HepG2 (cell line): ENCODE data around the gene LYRM1. TPM values are rescaled to one million over a fixed set of nuclear protein-coding genes. Genes with fewer than 3 reads are reported as not detected.

Source experiments
- ARNTL ChIP-seq: sonication (generic); formaldehyde crosslinking; IDR thresholded peaks from 2 replicates; pipeline ENCODE4 v1.4.0; 2020; ENCODE audit warnings: mild to moderate bottlenecking, missing genetic modification reagents
- CREB1 ChIP-seq, 2 experiments: fragments of 450-650 bp in 1 of 2; IDR thresholded peaks; 2 replicates each; pipeline ENCODE4 v1.6.1; 2016 to 2017; ENCODE audit warnings: control low read depth in 1 of 2, mild to moderate bottlenecking in 1 of 2, missing compliant biosample characterization in 1 of 2, missing genetic modification characterization in 1 of 2
- FOXP1 ChIP-seq, 2 experiments: fragments of 450-650 bp in 1 of 2; IDR thresholded peaks; 2 replicates each; pipeline ENCODE4 v1.6.1; 2017 to 2018; ENCODE audit warnings: antibody characterized with exemption in 1 of 2
- MIXL1 ChIP-seq: IDR thresholded peaks from 2 replicates; pipeline ENCODE4 v1.6.1; 2016
- REXO4 ChIP-seq: sonication (generic); formaldehyde crosslinking; IDR thresholded peaks from 2 replicates; pipeline ENCODE4 v1.8.0; 2022; ENCODE audit warnings: missing genetic modification reagents, mild to moderate bottlenecking, borderline replicate concordance
- ZNF12 ChIP-seq: sonication (generic); formaldehyde crosslinking; IDR thresholded peaks from 2 replicates; pipeline ENCODE4 v1.5.0; 2020; ENCODE audit warnings: missing genetic modification reagents
- ZNF121 ChIP-seq: sonication (generic); formaldehyde crosslinking; IDR thresholded peaks from 2 replicates; pipeline ENCODE4 v1.5.0; 2020; ENCODE audit warnings: mild to moderate bottlenecking, missing genetic modification reagents
- ZNF138 ChIP-seq: sonication (generic); formaldehyde crosslinking; IDR thresholded peaks from 2 replicates; pipeline ENCODE4 v1.5.0; 2020; ENCODE audit warnings: mild to moderate bottlenecking, low read depth, missing genetic modification reagents
- ZNF329 ChIP-seq: sonication (generic); formaldehyde crosslinking; IDR thresholded peaks from 2 replicates; pipeline ENCODE4 v1.9.0; 2021; ENCODE audit warnings: low read depth, mild to moderate bottlenecking, missing genetic modification reagents
- ZNF501 ChIP-seq: sonication (generic); formaldehyde crosslinking; IDR thresholded peaks from 2 replicates; pipeline ENCODE4 v1.5.1; 2020; ENCODE audit warnings: mild to moderate bottlenecking, moderate library complexity, missing genetic modification reagents
- ZNF510 ChIP-seq: sonication (generic); formaldehyde crosslinking; IDR thresholded peaks from 2 replicates; pipeline ENCODE4 v1.4.0; 2020; ENCODE audit warnings: low read depth, mild to moderate bottlenecking, missing genetic modification reagents
- ZNF788 ChIP-seq: sonication (generic); formaldehyde crosslinking; IDR thresholded peaks from 2 replicates; pipeline ENCODE4 v1.5.0; 2020; ENCODE audit warnings: mild to moderate bottlenecking, missing genetic modification reagents, borderline replicate concordance
- polyA plus RNA-seq, 8 experiments: library from polyadenylated mRNA; depleted of rRNA in 3 of 8; stranded (reverse) in 7 of 8; unstranded in 1 of 8; fragments of >200 nt; fragmentation: Illumina TruSeq in 4 of 8; extraction: Trizol in 4 of 8; gene quantifications; 2 replicates each; pipeline versions ENCODE4 v1.2.1 to v1.2.3, GENCODE V29; 2011 to 2016; ENCODE audit warnings: low read depth in 4 of 8, missing spikeins in 1 of 8, mixed read lengths in 1 of 8; ENCODE audit not compliant: insufficient read depth in 1 of 8
- total RNA-seq, 5 experiments: library from RNA; depleted of rRNA; stranded (reverse); fragments of >200 nt; fragmentation: Illumina TruSeq; extraction: Trizol; gene quantifications; 2 replicates each; pipeline ENCODE4 v1.2.3, GENCODE V29; 2016; ENCODE audit warnings: low read depth in 1 of 5
- TF ChIP-seq, protein P1 (sequence below): sonication (generic); formaldehyde crosslinking; IDR thresholded peaks from 2 replicates; pipeline ENCODE4 v1.4.0; 2020; ENCODE audit warnings: missing genetic modification reagents
- TF ChIP-seq, protein P2 (sequence below): sonication (generic); formaldehyde crosslinking; IDR thresholded peaks from 2 replicates; pipeline ENCODE4 v1.4.0; 2020; ENCODE audit warnings: mild to moderate bottlenecking, missing genetic modification reagents, borderline replicate concordance
- TF ChIP-seq, protein P3 (sequence below): sonication (generic); formaldehyde crosslinking; conservative IDR thresholded peaks from 2 replicates; pipeline ENCODE4 v1.4.0; 2020; ENCODE audit warnings: missing genetic modification reagents
- TF ChIP-seq, protein P4 (sequence below): IDR thresholded peaks from 2 replicates; pipeline ENCODE4 v1.6.1; 2016
- TF ChIP-seq, protein P5 (sequence below): sonication (generic); formaldehyde crosslinking; IDR thresholded peaks from 2 replicates; pipeline ENCODE4 v1.5.0; 2020; ENCODE audit warnings: missing genetic modification reagents, mild to moderate bottlenecking, borderline replicate concordance
- TF ChIP-seq, protein P6 (sequence below): sonication (generic); formaldehyde crosslinking; conservative IDR thresholded peaks from 2 replicates; pipeline ENCODE4 v1.8.0; 2022; ENCODE audit warnings: low read depth, missing genetic modification reagents
- TF ChIP-seq, protein P7 (sequence below): IDR thresholded peaks from 2 replicates; pipeline ENCODE4 v1.6.1; 2012; ENCODE audit warnings: low read length, improper control_type of control experiment

The LYRM1 gene
- total and polyA plus RNA-seq, 2 of the 13 experiments (the other 11 are each of a cell fraction or from before 2014, with no cell fraction given): 59.2 to 82.6 TPM

DNA sequence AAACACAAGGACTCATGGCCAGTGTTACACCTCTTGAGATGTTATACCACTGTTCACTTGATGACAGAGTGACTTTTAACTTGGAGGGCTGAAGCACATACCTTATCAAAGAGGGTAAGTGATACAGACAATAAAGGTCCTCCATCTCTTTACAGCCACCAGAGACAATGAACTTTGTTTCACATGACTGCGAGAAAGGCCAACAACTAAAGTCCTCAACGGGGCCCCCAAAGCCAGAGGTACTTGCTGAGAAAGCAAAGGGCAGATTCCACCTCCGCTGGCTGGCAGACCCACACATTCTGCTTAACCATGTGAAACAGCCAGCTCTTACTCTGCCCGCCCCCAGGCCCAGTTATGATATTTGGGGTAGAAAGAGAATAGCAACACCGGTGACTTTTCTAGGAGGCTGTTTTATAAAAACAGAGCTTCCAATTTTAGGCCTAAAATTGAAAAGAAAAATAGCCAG is 21.9 kb upstream of the LYRM1 start (continued):
- TF ChIP-seq, protein P1, sequence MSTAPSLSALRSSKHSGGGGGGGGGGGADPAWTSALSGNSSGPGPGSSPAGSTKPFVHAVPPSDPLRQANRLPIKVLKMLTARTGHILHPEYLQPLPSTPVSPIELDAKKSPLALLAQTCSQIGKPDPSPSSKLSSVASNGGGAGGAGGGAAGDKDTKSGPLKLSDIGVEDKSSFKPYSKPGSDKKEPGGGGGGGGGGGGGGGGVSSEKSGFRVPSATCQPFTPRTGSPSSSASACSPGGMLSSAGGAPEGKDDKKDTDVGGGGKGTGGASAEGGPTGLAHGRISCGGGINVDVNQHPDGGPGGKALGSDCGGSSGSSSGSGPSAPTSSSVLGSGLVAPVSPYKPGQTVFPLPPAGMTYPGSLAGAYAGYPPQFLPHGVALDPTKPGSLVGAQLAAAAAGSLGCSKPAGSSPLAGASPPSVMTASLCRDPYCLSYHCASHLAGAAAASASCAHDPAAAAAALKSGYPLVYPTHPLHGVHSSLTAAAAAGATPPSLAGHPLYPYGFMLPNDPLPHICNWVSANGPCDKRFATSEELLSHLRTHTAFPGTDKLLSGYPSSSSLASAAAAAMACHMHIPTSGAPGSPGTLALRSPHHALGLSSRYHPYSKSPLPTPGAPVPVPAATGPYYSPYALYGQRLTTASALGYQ: no peak
- TF ChIP-seq ZNF121 (CRISPR knock-in tag) (no peak), MIXL1 (CRISPR knock-in tag) (0 out of 2 replicates have a peak, but pooled peaks have one; percentile 17), ZNF329 (CRISPR knock-in tag) (no peak), ZNF510 (CRISPR knock-in tag) (no peak), ZNF12 (CRISPR knock-in tag) (no peak), FOXP1 (IDR thresholded peaks at IDR 0.05) (no peak), FOXP1 (CRISPR knock-in tag; IDR thresholded peaks at IDR 0.05) (peak; percentile 51), ZNF788 (no peak), CREB1 (IDR thresholded peaks at IDR 0.05) (no peak), CREB1 (CRISPR knock-in tag; IDR thresholded peaks at IDR 0.05) (0 out of 2 replicates have a peak, but pooled peaks have one; percentile 51), REXO4 (CRISPR knock-in tag) (no peak), ARNTL (CRISPR knock-in tag) (peak; percentile 49; the same call in 1 of the 2 replicates), ZNF501 (CRISPR knock-in tag) (peak; percentile 60; the same call in 1 of the 2 replicates), ZNF138 (no peak)
- TF ChIP-seq, protein P2, sequence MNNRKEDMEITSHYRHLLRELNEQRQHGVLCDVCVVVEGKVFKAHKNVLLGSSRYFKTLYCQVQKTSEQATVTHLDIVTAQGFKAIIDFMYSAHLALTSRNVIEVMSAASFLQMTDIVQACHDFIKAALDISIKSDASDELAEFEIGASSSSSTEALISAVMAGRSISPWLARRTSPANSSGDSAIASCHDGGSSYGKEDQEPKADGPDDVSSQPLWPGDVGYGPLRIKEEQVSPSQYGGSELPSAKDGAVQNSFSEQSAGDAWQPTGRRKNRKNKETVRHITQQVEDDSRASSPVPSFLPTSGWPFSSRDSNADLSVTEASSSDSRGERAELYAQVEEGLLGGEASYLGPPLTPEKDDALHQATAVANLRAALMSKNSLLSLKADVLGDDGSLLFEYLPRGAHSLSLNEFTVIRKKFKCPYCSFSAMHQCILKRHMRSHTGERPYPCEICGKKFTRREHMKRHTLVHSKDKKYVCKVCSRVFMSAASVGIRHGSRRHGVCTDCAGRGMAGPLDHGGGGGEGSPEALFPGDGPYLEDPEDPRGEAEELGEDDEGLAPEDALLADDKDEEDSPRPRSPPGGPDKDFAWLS (CRISPR knock-in tag): no peak
- TF ChIP-seq, protein P3, sequence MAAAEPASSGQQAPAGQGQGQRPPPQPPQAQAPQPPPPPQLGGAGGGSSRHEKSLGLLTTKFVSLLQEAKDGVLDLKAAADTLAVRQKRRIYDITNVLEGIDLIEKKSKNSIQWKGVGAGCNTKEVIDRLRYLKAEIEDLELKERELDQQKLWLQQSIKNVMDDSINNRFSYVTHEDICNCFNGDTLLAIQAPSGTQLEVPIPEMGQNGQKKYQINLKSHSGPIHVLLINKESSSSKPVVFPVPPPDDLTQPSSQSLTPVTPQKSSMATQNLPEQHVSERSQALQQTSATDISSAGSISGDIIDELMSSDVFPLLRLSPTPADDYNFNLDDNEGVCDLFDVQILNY: no peak
- TF ChIP-seq, protein P4, sequence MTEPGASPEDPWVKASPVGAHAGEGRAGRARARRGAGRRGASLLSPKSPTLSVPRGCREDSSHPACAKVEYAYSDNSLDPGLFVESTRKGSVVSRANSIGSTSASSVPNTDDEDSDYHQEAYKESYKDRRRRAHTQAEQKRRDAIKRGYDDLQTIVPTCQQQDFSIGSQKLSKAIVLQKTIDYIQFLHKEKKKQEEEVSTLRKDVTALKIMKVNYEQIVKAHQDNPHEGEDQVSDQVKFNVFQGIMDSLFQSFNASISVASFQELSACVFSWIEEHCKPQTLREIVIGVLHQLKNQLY (CRISPR knock-in tag): peak; percentile 68; the same call in 1 of the 2 replicates
- TF ChIP-seq, protein P5, sequence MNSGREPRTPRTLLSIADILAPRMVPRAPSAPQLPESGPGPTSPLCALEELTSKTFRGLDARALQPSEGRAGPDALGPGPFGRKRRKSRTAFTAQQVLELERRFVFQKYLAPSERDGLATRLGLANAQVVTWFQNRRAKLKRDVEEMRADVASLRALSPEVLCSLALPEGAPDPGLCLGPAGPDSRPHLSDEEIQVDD (CRISPR knock-in tag): no peak
- TF ChIP-seq, protein P6, sequence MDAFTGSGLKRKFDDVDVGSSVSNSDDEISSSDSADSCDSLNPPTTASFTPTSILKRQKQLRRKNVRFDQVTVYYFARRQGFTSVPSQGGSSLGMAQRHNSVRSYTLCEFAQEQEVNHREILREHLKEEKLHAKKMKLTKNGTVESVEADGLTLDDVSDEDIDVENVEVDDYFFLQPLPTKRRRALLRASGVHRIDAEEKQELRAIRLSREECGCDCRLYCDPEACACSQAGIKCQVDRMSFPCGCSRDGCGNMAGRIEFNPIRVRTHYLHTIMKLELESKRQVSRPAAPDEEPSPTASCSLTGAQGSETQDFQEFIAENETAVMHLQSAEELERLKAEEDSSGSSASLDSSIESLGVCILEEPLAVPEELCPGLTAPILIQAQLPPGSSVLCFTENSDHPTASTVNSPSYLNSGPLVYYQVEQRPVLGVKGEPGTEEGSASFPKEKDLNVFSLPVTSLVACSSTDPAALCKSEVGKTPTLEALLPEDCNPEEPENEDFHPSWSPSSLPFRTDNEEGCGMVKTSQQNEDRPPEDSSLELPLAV (CRISPR knock-in tag): no peak
- TF ChIP-seq, protein P7, sequence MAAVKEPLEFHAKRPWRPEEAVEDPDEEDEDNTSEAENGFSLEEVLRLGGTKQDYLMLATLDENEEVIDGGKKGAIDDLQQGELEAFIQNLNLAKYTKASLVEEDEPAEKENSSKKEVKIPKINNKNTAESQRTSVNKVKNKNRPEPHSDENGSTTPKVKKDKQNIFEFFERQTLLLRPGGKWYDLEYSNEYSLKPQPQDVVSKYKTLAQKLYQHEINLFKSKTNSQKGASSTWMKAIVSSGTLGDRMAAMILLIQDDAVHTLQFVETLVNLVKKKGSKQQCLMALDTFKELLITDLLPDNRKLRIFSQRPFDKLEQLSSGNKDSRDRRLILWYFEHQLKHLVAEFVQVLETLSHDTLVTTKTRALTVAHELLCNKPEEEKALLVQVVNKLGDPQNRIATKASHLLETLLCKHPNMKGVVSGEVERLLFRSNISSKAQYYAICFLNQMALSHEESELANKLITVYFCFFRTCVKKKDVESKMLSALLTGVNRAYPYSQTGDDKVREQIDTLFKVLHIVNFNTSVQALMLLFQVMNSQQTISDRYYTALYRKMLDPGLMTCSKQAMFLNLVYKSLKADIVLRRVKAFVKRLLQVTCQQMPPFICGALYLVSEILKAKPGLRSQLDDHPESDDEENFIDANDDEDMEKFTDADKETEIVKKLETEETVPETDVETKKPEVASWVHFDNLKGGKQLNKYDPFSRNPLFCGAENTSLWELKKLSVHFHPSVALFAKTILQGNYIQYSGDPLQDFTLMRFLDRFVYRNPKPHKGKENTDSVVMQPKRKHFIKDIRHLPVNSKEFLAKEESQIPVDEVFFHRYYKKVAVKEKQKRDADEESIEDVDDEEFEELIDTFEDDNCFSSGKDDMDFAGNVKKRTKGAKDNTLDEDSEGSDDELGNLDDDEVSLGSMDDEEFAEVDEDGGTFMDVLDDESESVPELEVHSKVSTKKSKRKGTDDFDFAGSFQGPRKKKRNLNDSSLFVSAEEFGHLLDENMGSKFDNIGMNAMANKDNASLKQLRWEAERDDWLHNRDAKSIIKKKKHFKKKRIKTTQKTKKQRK: no peak
